ENCODE results near the gene CMSS1.
"Not testable (repeated sequence)": the region's sequence is repeated elsewhere in the genome, so short reads cannot be mapped to it uniquely, and the experiment has no call there.

CMSS1 gene

DNA sequence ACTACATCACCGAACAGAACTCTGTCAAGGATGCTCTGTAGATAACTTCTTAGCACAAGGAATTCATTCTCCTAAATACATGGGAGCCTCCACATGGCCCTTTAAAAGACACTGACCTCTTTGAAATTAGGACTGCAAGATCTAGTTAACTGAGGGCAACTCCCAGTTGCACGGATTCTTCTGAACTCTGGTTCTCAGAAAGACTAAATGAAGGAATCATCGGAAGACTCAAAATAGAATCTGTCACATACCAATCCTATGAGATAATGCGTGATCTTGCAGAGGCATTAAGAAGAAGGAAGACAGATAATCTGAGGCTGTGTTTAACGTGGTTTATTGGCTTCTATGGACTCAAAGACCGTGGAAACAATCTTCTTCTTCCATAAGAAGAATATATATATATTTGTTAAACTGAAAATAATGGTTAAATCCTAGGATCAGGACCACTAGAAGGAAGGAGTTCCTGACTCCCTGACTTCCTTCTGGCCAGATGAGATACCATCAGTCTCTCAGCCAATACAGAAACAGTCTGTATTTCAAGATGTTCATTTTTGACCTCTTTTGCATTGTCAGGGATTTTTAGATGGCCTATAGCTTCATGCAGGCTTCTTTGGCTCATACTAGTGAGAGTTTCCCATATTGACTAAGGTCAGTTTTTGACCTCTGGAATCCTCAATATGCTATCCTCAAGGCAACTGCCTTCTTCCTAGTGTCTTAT, 409.2 kb downstream of the CMSS1 start:
- in situ Hi-C loops (cut with MboI; ENCODE audit: low sequenced_read_pairs, unreplicated experiment) = no loop called here
- no peak for DNase-seq (ENCODE audit: low spot score)
- TF ChIP-seq, protein P1, sequence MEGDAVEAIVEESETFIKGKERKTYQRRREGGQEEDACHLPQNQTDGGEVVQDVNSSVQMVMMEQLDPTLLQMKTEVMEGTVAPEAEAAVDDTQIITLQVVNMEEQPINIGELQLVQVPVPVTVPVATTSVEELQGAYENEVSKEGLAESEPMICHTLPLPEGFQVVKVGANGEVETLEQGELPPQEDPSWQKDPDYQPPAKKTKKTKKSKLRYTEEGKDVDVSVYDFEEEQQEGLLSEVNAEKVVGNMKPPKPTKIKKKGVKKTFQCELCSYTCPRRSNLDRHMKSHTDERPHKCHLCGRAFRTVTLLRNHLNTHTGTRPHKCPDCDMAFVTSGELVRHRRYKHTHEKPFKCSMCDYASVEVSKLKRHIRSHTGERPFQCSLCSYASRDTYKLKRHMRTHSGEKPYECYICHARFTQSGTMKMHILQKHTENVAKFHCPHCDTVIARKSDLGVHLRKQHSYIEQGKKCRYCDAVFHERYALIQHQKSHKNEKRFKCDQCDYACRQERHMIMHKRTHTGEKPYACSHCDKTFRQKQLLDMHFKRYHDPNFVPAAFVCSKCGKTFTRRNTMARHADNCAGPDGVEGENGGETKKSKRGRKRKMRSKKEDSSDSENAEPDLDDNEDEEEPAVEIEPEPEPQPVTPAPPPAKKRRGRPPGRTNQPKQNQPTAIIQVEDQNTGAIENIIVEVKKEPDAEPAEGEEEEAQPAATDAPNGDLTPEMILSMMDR (IDR thresholded peaks at IDR 0.05; ENCODE audit: borderline replicate concordance, control extremely low read depth, extremely low read depth, insufficient read depth, missing control alignments) = no peak

DNA sequence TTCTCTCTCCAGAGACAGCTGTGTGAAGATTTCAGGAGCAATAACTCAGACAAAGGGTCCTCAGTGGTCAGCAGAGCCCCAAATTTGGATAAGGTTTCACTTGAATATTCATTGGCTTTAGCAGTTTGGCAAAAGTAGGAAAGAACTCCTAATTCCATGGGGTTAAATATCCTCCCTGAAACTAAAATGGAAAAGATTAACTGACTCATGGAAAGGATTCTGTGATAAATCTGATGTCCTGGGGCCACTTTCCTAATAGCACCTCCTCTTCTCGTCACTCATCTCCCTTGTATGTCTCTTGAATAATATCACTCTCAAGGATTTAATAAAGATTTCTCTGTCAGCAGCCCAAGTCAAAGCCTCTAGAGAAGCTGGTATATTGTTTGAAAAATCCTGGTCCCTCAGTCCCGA, 409.9 kb downstream of the CMSS1 start:
- DNase-seq (ENCODE audit: low spot score) = no peak
- TF ChIP-seq, protein P1 (IDR thresholded peaks at IDR 0.05; ENCODE audit: borderline replicate concordance, control extremely low read depth, extremely low read depth, insufficient read depth, missing control alignments) = no peak
- in situ Hi-C loops (cut with MboI; ENCODE audit: low sequenced_read_pairs, unreplicated experiment) = no loop called here

DNA sequence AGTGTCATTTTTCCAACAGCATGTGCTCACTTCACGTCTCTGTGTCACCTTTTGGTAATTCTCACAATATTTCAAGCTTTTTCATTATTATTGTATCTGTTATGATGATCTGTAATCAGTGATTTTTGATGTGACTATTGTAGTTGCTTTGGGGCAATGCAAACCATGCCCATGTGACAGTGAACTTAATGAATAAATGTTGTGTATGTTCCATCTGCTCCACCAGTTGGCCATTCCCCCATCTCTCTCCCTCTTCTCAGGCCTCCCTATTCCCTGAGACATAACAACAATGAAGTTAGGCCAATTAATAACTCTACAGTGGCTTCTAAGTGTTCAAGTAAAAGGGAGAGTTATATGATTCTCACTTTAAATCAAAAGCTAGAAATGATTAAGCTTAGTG, 410.6 kb downstream of the CMSS1 start:
- TF ChIP-seq, protein P1 (IDR thresholded peaks at IDR 0.05; ENCODE audit: borderline replicate concordance, control extremely low read depth, extremely low read depth, insufficient read depth, missing control alignments) = no peak
- in situ Hi-C loops (cut with MboI; ENCODE audit: low sequenced_read_pairs, unreplicated experiment) = no loop called here
- DNase-seq (ENCODE audit: low spot score) = no peak

DNA sequence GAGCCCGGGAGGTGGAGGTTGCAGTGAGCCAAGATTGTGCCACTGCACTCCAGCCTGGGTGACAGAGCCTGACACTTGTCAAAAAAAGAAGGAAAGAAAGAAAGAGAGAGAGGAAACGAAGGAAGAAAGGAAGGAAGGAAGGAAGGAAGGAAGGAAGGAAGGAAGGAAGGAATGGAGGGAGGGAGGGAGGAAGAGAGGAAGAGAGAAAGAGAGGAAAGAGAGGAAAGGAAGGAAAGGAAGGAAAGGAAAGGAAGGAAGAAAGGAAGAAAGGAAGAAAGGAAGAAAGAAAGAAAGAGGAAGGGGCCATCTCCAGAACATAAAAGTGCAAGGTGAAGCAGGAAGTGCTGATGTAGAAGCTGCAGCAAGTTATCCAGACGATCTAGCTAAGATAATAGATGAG, 411.5 kb downstream of the CMSS1 start:
- in situ Hi-C loops (cut with MboI; ENCODE audit: low sequenced_read_pairs, unreplicated experiment); DNase-seq (ENCODE audit: low spot score): not testable (repeated sequence)

DNA sequence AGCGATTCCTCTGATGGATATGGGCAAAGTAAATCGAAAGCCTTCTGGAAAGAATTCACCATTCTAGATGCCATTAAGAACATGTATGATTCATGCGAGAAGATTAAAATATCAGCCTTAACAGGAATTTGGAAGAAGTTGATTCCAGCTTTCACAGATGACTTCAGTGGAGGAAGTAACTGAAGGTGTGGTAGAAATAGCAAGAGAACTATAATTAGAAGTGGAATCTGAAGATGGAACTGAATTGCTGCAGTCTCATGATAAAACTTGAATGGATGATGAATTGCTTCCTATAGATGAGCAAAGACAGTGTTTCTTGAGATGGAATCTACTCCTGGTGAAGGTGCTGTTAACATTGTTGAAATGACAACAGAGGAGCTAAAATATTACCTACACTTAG, 413.0 kb downstream of the CMSS1 start:
- TF ChIP-seq, protein P1 (IDR thresholded peaks at IDR 0.05; ENCODE audit: borderline replicate concordance, control extremely low read depth, extremely low read depth, insufficient read depth, missing control alignments) = no peak
- in situ Hi-C loops (cut with MboI; ENCODE audit: low sequenced_read_pairs, unreplicated experiment) = no loop called here
- DNase-seq (ENCODE audit: low spot score) = no peak
